CD4-positive, alpha-beta T cell (primary cell): ENCODE measurements around the gene RPS6KA2. TPM values are rescaled to one million over a fixed set of nuclear protein-coding genes. Genes with fewer than 3 reads are reported as not detected.

ENCODE experiments used
- ATAC-seq: fragments of 200-7000 bp; cut with Tn5 transposase; one replicate; pipeline ENCODE4 v1.10.0; 2022; ENCODE audit warnings: mild to moderate bottlenecking; ENCODE audit not compliant: poor library complexity
- CTCF ChIA-PET: fragments of 350-600 bp; sonication (Branson Sonifier 250); formaldehyde crosslinking; loops from one replicate; lab custom pipeline; 2021; ENCODE audit warnings: antibody characterized with exemption, inconsistent platforms; lab: Charles Lee
- POLR2A ChIA-PET: fragments of 350-600 bp; sonication (Branson Sonifier 250); formaldehyde crosslinking; loops from one replicate; lab custom pipeline; 2021; ENCODE audit warnings: antibody characterized with exemption, inconsistent platforms; lab: Charles Lee
- DNase-seq, 14 experiments: peaks; one replicate each; pipeline ENCODE4 v3.0.0-alpha.2; 2013 to 2020; ENCODE audit warnings: mixed read lengths in 2 of 14
- H3K27ac ChIP-seq, 2 donors: one replicate each; pipeline versions ENCODE4 v1.5.1 to v1.7.0; 2013; ENCODE audit warnings: low read length in 2 of 2, low read depth in 1 of 2, mild to moderate bottlenecking in 1 of 2
- H3K27me3 ChIP-seq, 2 experiments: 1 replicate in 1 of 2; 2 replicates in 1 of 2; pipeline versions ENCODE4 v1.6.1 to v1.7.0; 2013; ENCODE audit warnings: low read length in 2 of 2, control low read depth in 1 of 2, mild to moderate bottlenecking in 1 of 2, moderate library complexity in 1 of 2; ENCODE audit not compliant: insufficient read depth in 2 of 2, control insufficient read depth in 1 of 2
- H3K36me3 ChIP-seq: one replicate; pipeline ENCODE4 v1.6.1; 2013; ENCODE audit warnings: low read length, control low read depth; ENCODE audit not compliant: insufficient read depth
- H3K4me1 ChIP-seq: one replicate; pipeline ENCODE4 v1.6.1; 2013; ENCODE audit warnings: low read length, control low read depth; ENCODE audit not compliant: insufficient read depth
- H3K4me3 ChIP-seq: one replicate; pipeline ENCODE4 v1.5.1; 2013; ENCODE audit warnings: mild to moderate bottlenecking, low read length, moderate library complexity
- H3K9me3 ChIP-seq, 2 experiments: 1 replicate in 1 of 2; 2 replicates in 1 of 2; pipeline versions ENCODE4 v1.6.1 to v1.7.0; 2013; ENCODE audit warnings: low read length in 2 of 2, mild to moderate bottlenecking in 2 of 2, control low read depth in 1 of 2, moderate library complexity in 1 of 2; ENCODE audit not compliant: control insufficient read depth in 1 of 2, insufficient read depth in 1 of 2
- H3K27ac Mint-ChIP-seq: one replicate; pipeline ENCODE4 v1.8.0; 2020; ENCODE audit warnings: mixed read lengths
- H3K27me3 Mint-ChIP-seq: one replicate; pipeline ENCODE4 v1.8.0; 2021; ENCODE audit warnings: mixed read lengths
- H3K36me3 Mint-ChIP-seq: one replicate; pipeline ENCODE4 v1.8.0; 2021; ENCODE audit warnings: low read depth, mixed read lengths
- H3K4me1 Mint-ChIP-seq: one replicate; pipeline ENCODE4 v1.8.0; 2021; ENCODE audit warnings: low read depth, mixed read lengths
- H3K4me3 Mint-ChIP-seq: one replicate; pipeline ENCODE4 v1.8.0; 2020; ENCODE audit warnings: mild to moderate bottlenecking, mixed read lengths
- H3K9me3 Mint-ChIP-seq: one replicate; pipeline ENCODE4 v1.8.0; 2020; ENCODE audit warnings: mixed read lengths
- intact Hi-C, 2 experiments: fragments of 100-400 bp; cut with DNase I in 1 of 2; cut with micrococcal nuclease in 1 of 2; formaldehyde crosslinking; loops; one replicate each; pipeline versions ENCODE4 v1.15.1 to v1.9.0; 2023 to 2025; cut with DNase I, micrococcal nuclease
- total RNA-seq, 174 experiments: library from RNA in 2 of 174; stranded (reverse) in 2 of 174; gene quantifications; one replicate each; pipeline ENCODE4 v1.2.3 and lab custom pipeline; 2021 to 2026
- TF ChIP-seq, protein P1 (sequence below): fragments of 200-600 bp; IDR thresholded peaks from one replicate; pipeline ENCODE4 v1.8.0; 2022; ENCODE audit warnings: antibody characterized with exemption, mild to moderate bottlenecking

RPS6KA2 gene
- total RNA-seq, 2 experiments from 2014 or later = 5.6 to 6.2 TPM

DNA sequence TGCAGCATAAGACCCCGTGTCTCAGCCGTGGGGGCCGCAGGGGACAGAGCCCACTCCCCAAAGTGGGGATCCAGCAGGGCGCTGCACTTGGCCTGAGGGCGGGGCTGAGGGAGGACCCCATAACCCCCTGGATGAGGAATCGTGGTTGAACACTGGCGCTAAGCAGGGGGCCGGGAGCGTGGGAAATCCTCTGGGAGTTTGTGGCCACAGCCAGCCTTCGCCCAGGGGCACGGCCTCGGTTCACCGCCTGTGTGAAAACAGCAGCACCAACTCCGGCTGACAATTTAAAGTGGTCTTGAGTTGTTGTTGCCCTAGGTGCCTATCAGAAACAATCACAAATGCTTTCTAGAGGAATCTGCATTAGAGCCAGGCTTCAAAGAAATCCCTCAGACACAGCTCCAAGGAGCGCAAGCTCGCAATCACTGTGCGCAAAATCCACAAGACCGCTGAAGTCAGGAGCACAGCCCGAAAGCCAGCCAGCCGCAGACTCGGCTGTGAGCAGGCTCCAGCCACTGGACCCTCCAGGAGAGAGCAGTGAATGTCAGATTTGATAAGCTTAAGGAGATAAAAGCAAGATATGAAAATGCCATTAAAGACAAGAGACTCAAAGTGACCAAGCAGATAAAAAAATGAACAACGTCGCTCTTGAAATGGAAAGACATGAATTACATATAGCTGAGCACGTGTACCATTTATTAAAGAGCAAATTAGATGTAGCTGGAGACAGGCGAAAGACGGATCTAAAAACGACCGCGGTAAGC, 10.9 kb upstream of the RPS6KA2 start:
- no peaks in the 10 kb centered on the region for H3K36me3 ChIP-seq
- no peak overlapping the region for H3K4me3 ChIP-seq
- no peak overlapping the region for H3K27ac Mint-ChIP-seq
- H3K27me3 Mint-ChIP-seq = peaks cover 50% of the 10 kb centered on the region
- H3K9me3 ChIP-seq = peaks cover 0 to 8% of the 10 kb centered on the region in 2 experiments
- ChIA-PET CTCF (no interaction called here), POLR2A (interaction anchor here (0.8 kb wide), 1 partner anchor 19 kb away, joined by 3 read pairs; no protein-coding TSS in a partner anchor)
- H3K4me1 Mint-ChIP-seq = peaks cover 12% of the 10 kb centered on the region
- peaks cover 4% of the 10 kb centered on the region for H3K4me1 ChIP-seq
- peaks cover 4% of the 10 kb centered on the region for H3K9me3 Mint-ChIP-seq
- no peaks in the 10 kb centered on the region for H3K36me3 Mint-ChIP-seq
- H3K27ac ChIP-seq = no peak overlapping the region
- H3K27me3 ChIP-seq = peaks cover 20 to 22% of the 10 kb centered on the region in 2 experiments
- DNase-seq (no peak), ATAC-seq (no peak)
- intact Hi-C loops = no loop called here
- no peak overlapping the region for H3K4me3 Mint-ChIP-seq
- TF ChIP-seq, protein P1, sequence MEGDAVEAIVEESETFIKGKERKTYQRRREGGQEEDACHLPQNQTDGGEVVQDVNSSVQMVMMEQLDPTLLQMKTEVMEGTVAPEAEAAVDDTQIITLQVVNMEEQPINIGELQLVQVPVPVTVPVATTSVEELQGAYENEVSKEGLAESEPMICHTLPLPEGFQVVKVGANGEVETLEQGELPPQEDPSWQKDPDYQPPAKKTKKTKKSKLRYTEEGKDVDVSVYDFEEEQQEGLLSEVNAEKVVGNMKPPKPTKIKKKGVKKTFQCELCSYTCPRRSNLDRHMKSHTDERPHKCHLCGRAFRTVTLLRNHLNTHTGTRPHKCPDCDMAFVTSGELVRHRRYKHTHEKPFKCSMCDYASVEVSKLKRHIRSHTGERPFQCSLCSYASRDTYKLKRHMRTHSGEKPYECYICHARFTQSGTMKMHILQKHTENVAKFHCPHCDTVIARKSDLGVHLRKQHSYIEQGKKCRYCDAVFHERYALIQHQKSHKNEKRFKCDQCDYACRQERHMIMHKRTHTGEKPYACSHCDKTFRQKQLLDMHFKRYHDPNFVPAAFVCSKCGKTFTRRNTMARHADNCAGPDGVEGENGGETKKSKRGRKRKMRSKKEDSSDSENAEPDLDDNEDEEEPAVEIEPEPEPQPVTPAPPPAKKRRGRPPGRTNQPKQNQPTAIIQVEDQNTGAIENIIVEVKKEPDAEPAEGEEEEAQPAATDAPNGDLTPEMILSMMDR = no peak

DNA sequence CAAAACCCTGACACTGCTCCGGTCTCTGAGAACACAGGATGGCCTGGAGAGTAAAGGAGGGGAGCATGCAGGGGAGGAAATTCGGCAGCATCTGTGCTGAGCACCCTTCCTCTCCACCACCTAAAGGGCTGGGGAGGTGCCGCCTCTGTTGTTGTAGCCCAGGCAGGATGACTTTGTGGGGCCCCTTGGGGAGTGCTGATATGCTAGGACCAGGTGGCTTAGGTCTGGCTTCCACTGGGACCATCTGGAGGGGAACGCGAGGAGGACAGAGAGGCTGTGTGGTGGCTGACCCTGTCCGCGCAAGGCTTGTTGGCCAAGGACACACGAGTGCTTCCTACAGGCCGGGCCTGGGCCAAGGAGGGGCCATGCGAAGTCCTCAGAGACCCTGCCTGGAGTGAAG, 9.9 kb upstream of the RPS6KA2 start:
- POLR2A ChIA-PET = no interaction called here
- no peaks in the 10 kb centered on the region for H3K9me3 Mint-ChIP-seq
- TF ChIP-seq, protein P1 = no peak
- no peaks in the 10 kb centered on the region for H3K36me3 Mint-ChIP-seq
- H3K4me3 Mint-ChIP-seq = no peak overlapping the region
- H3K27ac ChIP-seq = no peak overlapping the region
- intact Hi-C loops = no loop called here
- no peaks in the 10 kb centered on the region for H3K9me3 ChIP-seq
- H3K4me3 ChIP-seq = no peak overlapping the region
- H3K4me1 Mint-ChIP-seq = peaks cover 12% of the 10 kb centered on the region
- H3K4me1 ChIP-seq = peaks cover 4% of the 10 kb centered on the region
- no peak overlapping the region for H3K27ac Mint-ChIP-seq
- CTCF ChIA-PET = no interaction called here
- H3K27me3 Mint-ChIP-seq = peaks cover 55% of the 10 kb centered on the region
- DNase-seq (no peak), ATAC-seq (no peak)
- H3K36me3 ChIP-seq = no peaks in the 10 kb centered on the region
- peaks cover 20 to 26% of the 10 kb centered on the region in 2 experiments for H3K27me3 ChIP-seq

DNA sequence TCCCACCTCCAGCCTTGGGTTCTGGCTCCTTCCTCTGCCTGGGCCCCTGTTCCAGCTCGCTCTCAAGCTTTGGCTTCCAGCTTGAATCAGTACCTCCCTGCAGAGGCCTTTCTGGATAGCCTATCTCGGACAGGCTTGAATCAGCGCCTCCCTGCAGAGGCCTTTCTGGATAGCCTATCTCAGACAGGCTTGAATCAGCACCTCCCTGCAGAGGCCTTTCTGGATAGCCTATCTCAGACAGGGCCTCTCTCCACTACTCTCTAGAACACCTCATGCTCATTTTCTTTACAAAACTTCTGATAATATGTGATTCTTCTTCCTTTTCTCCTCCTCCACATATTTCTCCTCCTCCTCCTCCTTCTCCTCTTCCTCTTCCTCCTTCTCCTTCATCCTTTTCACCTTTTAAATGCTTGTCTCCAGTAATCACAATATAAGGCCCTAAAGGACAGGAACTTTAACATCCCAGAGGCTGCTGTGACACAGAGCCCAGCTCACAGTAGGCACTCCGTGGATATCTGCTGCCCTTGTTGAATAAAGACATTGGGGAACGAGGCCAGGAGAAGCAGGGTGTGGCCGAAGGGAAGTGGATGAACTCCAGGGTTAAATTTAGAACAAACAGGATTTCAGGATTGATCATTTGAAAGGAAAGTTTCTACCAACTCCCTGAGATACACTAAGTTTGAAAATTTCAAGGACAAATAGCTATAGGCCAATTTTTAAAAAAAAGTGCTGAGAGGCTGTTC, 9.3 kb upstream of the RPS6KA2 start:
- Histone ChIP-seq H3K4me3 (no peak overlapping the region), H3K27ac (no peak overlapping the region), H3K4me1 (peaks cover 4% of the 10 kb centered on the region), H3K27me3 (peaks cover 20 to 26% of the 10 kb centered on the region in 2 experiments), H3K36me3 (no peaks in the 10 kb centered on the region), H3K9me3 (no peaks in the 10 kb centered on the region)
- Mint-ChIP-seq H3K36me3 (no peaks in the 10 kb centered on the region), H3K27ac (no peak overlapping the region), H3K4me3 (no peak overlapping the region), H3K4me1 (peaks cover 12% of the 10 kb centered on the region), H3K27me3 (peaks cover 58% of the 10 kb centered on the region), H3K9me3 (no peaks in the 10 kb centered on the region)
- POLR2A ChIA-PET = no interaction called here
- CTCF ChIA-PET = no interaction called here
- intact Hi-C loops = no loop called here
- TF ChIP-seq, protein P1 = no peak
- DNase-seq = no peak
- no peak for ATAC-seq
